ENCODE measurements around the gene PRKCI.
"Not testable (repeated sequence)": the region's sequence is repeated elsewhere in the genome, so short reads cannot be mapped to it uniquely, and the experiment has no call there.

The PRKCI gene

GRCh38 chr3:170221924-170222646 lies at the start of gene PRKCI:
PRKCI (plus strand) TSS chr3:170222424; CDS start chr3:170222670, 246 bp downstream.
- peak; percentile 89 for DNase-seq

- peak; percentile 62 for DNase-seq
These were observed 43.6 kb upstream of the PRKCI start for GRCh38 chr3:170178651-170179050.

GRCh38 chr3:170179432-170179831 lies 42.8 kb upstream of the PRKCI start:
- no peak for DNase-seq

GRCh38 chr3:170180079-170180907 lies 41.9 kb upstream of the PRKCI start:
- DNase-seq: no peak

GRCh38 chr3:170180908-170181885 lies 41.0 kb upstream of the PRKCI start, which contains the start of gene PHC3:
PHC3 (minus strand) TSS chr3:170181733; CDS start chr3:170181715, 18 bp downstream.
- peak; percentile 94 for DNase-seq

GRCh38 chr3:170189398-170190256 lies 32.6 kb upstream of the PRKCI start:
- no peak for DNase-seq

- DNase-seq: not testable (repeated sequence)
These were observed 26.5 kb upstream of the PRKCI start for GRCh38 chr3:170195759-170196158.

- no peak for DNase-seq
These were observed 25.4 kb upstream of the PRKCI start for GRCh38 chr3:170196833-170197232.

GRCh38 chr3:170200987-170201386 lies 21.2 kb upstream of the PRKCI start:
- no peak for DNase-seq

GRCh38 chr3:170201527-170201926 lies 20.7 kb upstream of the PRKCI start:
- DNase-seq: no peak

- no peak for DNase-seq
These were observed 18.8 kb upstream of the PRKCI start for GRCh38 chr3:170203457-170203856.

- DNase-seq: no peak
These were observed 18.2 kb upstream of the PRKCI start for GRCh38 chr3:170204023-170204472.

GRCh38 chr3:170204509-170204908 lies 17.7 kb upstream of the PRKCI start:
- no peak for DNase-seq

- DNase-seq: no peak
These were observed 16.9 kb upstream of the PRKCI start for GRCh38 chr3:170205302-170205701.

GRCh38 chr3:170206164-170206762 lies 16.0 kb upstream of the PRKCI start:
- not testable (repeated sequence) for DNase-seq

GRCh38 chr3:170207717-170208116 lies 14.5 kb upstream of the PRKCI start:
- no peak for DNase-seq

GRCh38 chr3:170211668-170212067 lies 10.6 kb upstream of the PRKCI start:
- no peak for DNase-seq

- no peak for DNase-seq
These were observed 2.4 kb upstream of the PRKCI start for GRCh38 chr3:170219850-170220249.

GRCh38 chr3:170220871-170221270 lies 1.4 kb upstream of the PRKCI start:
- DNase-seq: no peak

- DNase-seq: peak; percentile 18
These were observed 670 bp downstream of the PRKCI start for GRCh38 chr3:170222647-170223541.
